Heart left ventricle (tissue), 13 donors: ENCODE measurements around the gene TUT4.

Experiments used
- CTCF ChIP-seq, 12 donors: fragments of 200-600 bp; sonication (generic) in 4 of 12; IDR thresholded peaks; one replicate each; pipeline versions ENCODE4 v1.5.0 to v1.8.0; 2018 to 2022; ENCODE audit warnings: antibody characterized with exemption in 12 of 12, mild to moderate bottlenecking in 5 of 12
- POLR2A ChIP-seq, 2 donors: fragments of 450-650 bp; IDR thresholded peaks; one replicate each; pipeline ENCODE4 v1.6.1; 2017; ENCODE audit warnings: antibody characterized with exemption in 2 of 2, mild to moderate bottlenecking in 2 of 2, moderate library complexity in 2 of 2
- donor health status: ischemic (EF 13 %, LVEDD 7.1; RV severe dilation, severe dysfunction).
- donor health status: DM: no; HTN: yes; CAD: no.
- donor health status: DM: no; HTN: no; CAD: no.
- donor health status: ischemic (EF 25% LVEDD 6.9; RV normal size, moderate dysfunction).
- donor health status: ischemic (EF 25% LVEDD 5.7; RV mildly dilated, moderate dysfunction).
- donor health status: ischemic (EF 35%, LVEDD 5.7; RV mildly dilated, moderate dysfunction).
- donor health status: nonischemic (EF 11% LVEDD 7.7; RV severe dilation, severe dysfunction).
- donor health status: DM: yes; HTN: yes; CAD: no.
- donor health status: PGD.
- donor health status: ischemic (EF 29% LVEDD 5.4; RV normal size, mild dysfunction).
- donor health status: nonischemic (EF 23%, LVEDD 6.1; RV moderate dilation, normal function).

GRCh38 chr1:52588027-52588426 lies 35.1 kb upstream of the TUT4 start:
- TF ChIP-seq POLR2A (IDR thresholded peaks at IDR 0.05), result no peak
- no peak for TF ChIP-seq CTCF (IDR thresholded peaks at IDR 0.05)
